Measurements from ENCODE around the gene GNG13. TPM values are rescaled to one million over a fixed set of nuclear protein-coding genes. Genes with fewer than 3 reads are reported as not detected.
"Not testable (repeated sequence)": the region's sequence is repeated elsewhere in the genome, so short reads cannot be mapped to it uniquely, and the experiment has no call there.

GNG13 gene
- total and polyA plus RNA-seq, 12 donors, result not detected

- TF ChIP-seq POLR2A (IDR thresholded peaks at IDR 0.05), result no peak
- no peak for TF ChIP-seq CTCF (IDR thresholded peaks at IDR 0.05)
Measured at GRCh38 chr16:754656-755055, 45.9 kb downstream of the GNG13 start.

GRCh38 chr16:754121-754607 lies 46.4 kb downstream of the GNG13 start:
- H3K4me3 ChIP-seq; DNase-seq; H3K36me3 ChIP-seq (replicated peaks in 1 of 2); H3K4me1 ChIP-seq (replicated peaks in 1 of 2); H3K9me3 ChIP-seq (replicated peaks in 1 of 3); H3K27me3 ChIP-seq; intact Hi-C loops (cut with DNase I); H3K27ac ChIP-seq: not testable (repeated sequence)
- 73 to 91% (median 79%) methylated on average over 11 of the region's 11 CpGs for WGBS, 4 donors

More at GRCh38 chr16:754656-755055, 45.9 kb downstream of the GNG13 start:
- Histone ChIP-seq H3K27me3 (no peaks in the 10 kb centered on the region), H3K27ac (no peak overlapping the region), H3K9me3 (replicated peaks in 1 of 3) (no peaks in the 10 kb centered on the region), H3K36me3 (replicated peaks in 1 of 2) (no peaks in the 10 kb centered on the region), H3K4me1 (replicated peaks in 1 of 2) (no peaks in the 10 kb centered on the region), H3K4me3 (no peak overlapping the region)
- no peak for DNase-seq
- 51 to 58% (median 54%) methylated on average over 11 of the region's 11 CpGs for WGBS, 4 donors
- intact Hi-C loops (cut with DNase I), result no loop called here

- no peaks in the 10 kb centered on the region for H3K27me3 ChIP-seq
- intact Hi-C loops (cut with DNase I), result no loop called here
- TF ChIP-seq POLR2A (IDR thresholded peaks at IDR 0.05) (no peak), CTCF (IDR thresholded peaks at IDR 0.05) (no peak)
- H3K27ac ChIP-seq, result no peak overlapping the region
- no peaks in the 10 kb centered on the region for H3K4me1 ChIP-seq (replicated peaks in 1 of 2)
- H3K4me3 ChIP-seq, result no peak overlapping the region
- 32 to 43% (median 38%) methylated on average over 10 of the region's 10 CpGs for WGBS, 4 donors
- no peak for DNase-seq
- no peaks in the 10 kb centered on the region for H3K9me3 ChIP-seq (replicated peaks in 1 of 3)
- H3K36me3 ChIP-seq (replicated peaks in 1 of 2), result no peaks in the 10 kb centered on the region
Measured at GRCh38 chr16:752007-752312, 48.6 kb downstream of the GNG13 start.

- Histone ChIP-seq H3K36me3 (replicated peaks in 1 of 2) (no peaks in the 10 kb centered on the region), H3K4me3 (no peak overlapping the region), H3K4me1 (replicated peaks in 1 of 2) (no peaks in the 10 kb centered on the region), H3K27ac (no peak overlapping the region), H3K9me3 (replicated peaks in 1 of 3) (no peaks in the 10 kb centered on the region), H3K27me3 (no peaks in the 10 kb centered on the region)
- DNase-seq, result no peak
- no peak for TF ChIP-seq CTCF (IDR thresholded peaks at IDR 0.05)
- no peak for TF ChIP-seq POLR2A (IDR thresholded peaks at IDR 0.05)
- 46 to 60% (median 57%) methylated on average over 37 to 39 of the region's 39 CpGs for WGBS, 4 donors
- intact Hi-C loops (cut with DNase I), result no loop called here
Measured at GRCh38 chr16:751152-752006, 49.2 kb downstream of the GNG13 start.

GRCh38 chr16:750485-750884 lies 50.0 kb downstream of the GNG13 start:
- intact Hi-C loops (cut with DNase I), result no loop called here
- Histone ChIP-seq H3K27ac (no peak overlapping the region), H3K4me3 (no peak overlapping the region), H3K27me3 (no peaks in the 10 kb centered on the region), H3K9me3 (replicated peaks in 1 of 3) (no peaks in the 10 kb centered on the region), H3K4me1 (replicated peaks in 1 of 2) (no peaks in the 10 kb centered on the region), H3K36me3 (replicated peaks in 1 of 2) (no peaks in the 10 kb centered on the region)
- DNase-seq, result no peak
- no peak for TF ChIP-seq POLR2A (IDR thresholded peaks at IDR 0.05)
- TF ChIP-seq CTCF (IDR thresholded peaks at IDR 0.05), result no peak
- WGBS, 4 donors, result 51 to 68% (median 57%) methylated on average over 9 of the region's 9 CpGs

Measured in adrenal gland (tissue), 12 donors.